ENCODE results near the gene SLC1A2.

DNA sequence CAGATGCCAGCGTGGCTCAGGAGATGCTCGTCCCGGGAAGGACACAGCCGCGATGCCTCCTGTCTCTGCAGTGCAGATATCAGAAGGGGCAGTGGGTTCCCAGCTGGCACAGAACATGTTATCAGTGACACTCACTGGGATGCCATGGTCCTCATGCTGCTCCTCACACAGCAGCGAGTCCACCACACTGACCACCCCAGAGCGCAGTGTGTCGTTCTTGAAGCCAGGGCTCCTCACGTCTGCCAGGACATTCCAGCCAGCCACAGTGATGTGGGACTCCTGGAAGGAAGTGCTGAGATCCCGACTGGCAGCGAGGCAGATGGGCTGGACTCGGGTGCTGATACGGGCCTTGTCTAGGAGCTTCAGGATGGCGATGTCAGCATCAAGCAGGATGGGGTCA, 13.1 kb upstream of the SLC1A2 start:
- TF ChIP-seq POLR2AphosphoS5 (IDR thresholded peaks at IDR 0.05; ENCODE audit: low read depth, low read length) (no peak), POLR2A (IDR thresholded peaks at IDR 0.05; ENCODE audit: low read depth, low read length) (no peak)
